Kidney tubule cell (primary cell): Measurements from ENCODE around the gene GFRA1.

Experiments used
- DNase-seq: peaks from one replicate; pipeline ENCODE4 v3.0.0-alpha.2; 2018; ENCODE audit warnings: low spot score

The GFRA1 gene

GRCh38 chr10:116241085-116241484 is 31.9 kb downstream of the GFRA1 start:
- no peak for DNase-seq

- no peak for DNase-seq
Observed at GRCh38 chr10:116240157-116240950, 32.7 kb downstream of the GFRA1 start.

GRCh38 chr10:116239229-116239628 is 33.8 kb downstream of the GFRA1 start:
- no peak for DNase-seq

GRCh38 chr10:116237970-116238369 is 35.0 kb downstream of the GFRA1 start:
- no peak for DNase-seq

GRCh38 chr10:116237260-116237659 is 35.7 kb downstream of the GFRA1 start:
- no peak for DNase-seq

- no peak for DNase-seq
Observed at GRCh38 chr10:116233230-116233629, 39.8 kb downstream of the GFRA1 start.

- no peak for DNase-seq
Observed at GRCh38 chr10:116232613-116233012, 40.4 kb downstream of the GFRA1 start.

GRCh38 chr10:116226766-116227165 is 46.2 kb downstream of the GFRA1 start:
- no peak for DNase-seq

GRCh38 chr10:116226053-116226452 is 47.0 kb downstream of the GFRA1 start:
- DNase-seq = no peak

- DNase-seq = no peak
Observed at GRCh38 chr10:116223289-116223688, 49.7 kb downstream of the GFRA1 start.

- DNase-seq = no peak
Observed at GRCh38 chr10:116221053-116221452, 52.0 kb downstream of the GFRA1 start.

- peak; percentile 58 for DNase-seq
Observed at GRCh38 chr10:116216676-116217075, 56.3 kb downstream of the GFRA1 start.

GRCh38 chr10:116215651-116216050 is 57.4 kb downstream of the GFRA1 start:
- DNase-seq = no peak

- peak; percentile 56 for DNase-seq
Observed at GRCh38 chr10:116211682-116212081, 61.3 kb downstream of the GFRA1 start.

- peak; percentile 23 for DNase-seq
Observed at GRCh38 chr10:116210588-116211346, 62.2 kb downstream of the GFRA1 start.

- no peak for DNase-seq
Observed at GRCh38 chr10:116209781-116210180, 63.2 kb downstream of the GFRA1 start.

- DNase-seq = no peak
Observed at GRCh38 chr10:116208956-116209567, 63.9 kb downstream of the GFRA1 start.

GRCh38 chr10:116207690-116208089 is 65.3 kb downstream of the GFRA1 start:
- peak; percentile 6 for DNase-seq

- no peak for DNase-seq
Observed at GRCh38 chr10:116203661-116204060, 69.3 kb downstream of the GFRA1 start.

- DNase-seq = no peak
Observed at GRCh38 chr10:116201670-116202430, 71.2 kb downstream of the GFRA1 start.

- peak; percentile 74 for DNase-seq
Observed at GRCh38 chr10:116201011-116201410, 72.0 kb downstream of the GFRA1 start.

GRCh38 chr10:116198676-116199035 is 74.3 kb downstream of the GFRA1 start:
- DNase-seq = no peak
